ENCODE measurements around the gene MIB2. TPM values are rescaled to one million over a fixed set of nuclear protein-coding genes. Genes with fewer than 3 reads are reported as not detected.
"Not testable (repeated sequence)": the region's sequence is repeated elsewhere in the genome, so short reads cannot be mapped to it uniquely, and the experiment has no call there.

Gene MIB2
- polyA plus RNA-seq, 3 donors, result 5.4 to 65.7 (median 5.6) TPM

DNA sequence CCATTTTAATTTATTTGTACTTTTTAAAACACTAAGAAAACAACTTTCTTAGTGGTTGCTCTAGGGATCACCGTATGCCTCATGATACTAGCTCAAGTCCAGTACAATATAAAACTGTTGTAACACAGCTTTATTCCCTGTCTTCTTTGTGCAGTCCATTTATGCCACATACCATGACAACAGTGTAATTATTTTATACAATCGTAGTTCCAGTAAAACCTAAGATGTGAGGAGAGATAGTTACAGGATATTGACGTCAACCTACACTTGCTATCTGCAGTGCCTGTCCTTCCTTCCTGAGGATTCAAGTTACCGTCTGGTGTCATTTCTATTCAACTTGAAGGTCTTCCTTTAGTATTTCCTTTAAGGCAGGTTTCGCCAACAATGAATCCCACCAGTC lies 31.0 kb downstream of the MIB2 start:
- H3K36me3 Mint-ChIP-seq, result peaks cover 44 to 55% of the 10 kb centered on the region in 2 donors
- H3K9me3 Mint-ChIP-seq; H3K27me3 Mint-ChIP-seq (ENCODE audit: low read depth in 3 of 3); H3K79me2 ChIP-seq (ENCODE audit: insufficient read depth, low read length); H3K4me1 ChIP-seq (ENCODE audit: control insufficient read depth in 1 of 2, insufficient read depth in 2 of 2, low read length in 2 of 2); H3K4me1 Mint-ChIP-seq; H2AFZ ChIP-seq (ENCODE audit: insufficient read depth, low read depth, low read length, poor library complexity, severe bottlenecking); H3K9ac ChIP-seq (ENCODE audit: insufficient read depth, low read length, poor library complexity, severe bottlenecking); H3K27me3 ChIP-seq (ENCODE audit: control insufficient read depth in 2 of 2, insufficient read depth in 2 of 2, low read length in 2 of 2); H3K4me2 ChIP-seq (replicated peaks; ENCODE audit: extremely low read depth, low read length, poor library complexity, severe bottlenecking); H3K4me3 ChIP-seq (replicated peaks in 1 of 3; ENCODE audit: low read depth in 2 of 3, low read length in 3 of 3); H3K27ac ChIP-seq (ENCODE audit: low read depth in 1 of 2, low read length in 2 of 2); intact Hi-C loops (cut with micrococcal nuclease); H3K9me3 ChIP-seq (replicated peaks in 1 of 2; ENCODE audit: control insufficient read depth in 1 of 2, insufficient read depth in 1 of 2, low read length in 2 of 2); H3K4me3 Mint-ChIP-seq; DNase-seq; H4K20me1 ChIP-seq (ENCODE audit: insufficient read depth, low read length); H3K27ac Mint-ChIP-seq: not testable (repeated sequence)
- WGBS (ENCODE audit: insufficient coverage), result no CpG with 5 or more reads among the region's 5 CpGs
- peaks cover 31 to 49% of the 10 kb centered on the region in 2 donors for H3K36me3 ChIP-seq (replicated peaks in 1 of 2; ENCODE audit: control insufficient read depth in 1 of 2, insufficient read depth in 2 of 2, low read length in 2 of 2)

- H3K27ac ChIP-seq (ENCODE audit: low read depth in 1 of 2, low read length in 2 of 2); H3K4me3 Mint-ChIP-seq; H3K4me3 ChIP-seq (replicated peaks in 1 of 3; ENCODE audit: low read depth in 2 of 3, low read length in 3 of 3); H3K79me2 ChIP-seq (ENCODE audit: insufficient read depth, low read length); H3K27me3 Mint-ChIP-seq (ENCODE audit: low read depth in 3 of 3); H3K27me3 ChIP-seq (ENCODE audit: control insufficient read depth in 2 of 2, insufficient read depth in 2 of 2, low read length in 2 of 2); H3K4me1 ChIP-seq (ENCODE audit: control insufficient read depth in 1 of 2, insufficient read depth in 2 of 2, low read length in 2 of 2); H3K4me2 ChIP-seq (replicated peaks; ENCODE audit: extremely low read depth, low read length, poor library complexity, severe bottlenecking); DNase-seq; H2AFZ ChIP-seq (ENCODE audit: insufficient read depth, low read depth, low read length, poor library complexity, severe bottlenecking); H3K4me1 Mint-ChIP-seq; H3K9ac ChIP-seq (ENCODE audit: insufficient read depth, low read length, poor library complexity, severe bottlenecking); H3K9me3 ChIP-seq (replicated peaks in 1 of 2; ENCODE audit: control insufficient read depth in 1 of 2, insufficient read depth in 1 of 2, low read length in 2 of 2); H4K20me1 ChIP-seq (ENCODE audit: insufficient read depth, low read length); intact Hi-C loops (cut with micrococcal nuclease); H3K9me3 Mint-ChIP-seq: not testable (repeated sequence)
- peaks cover 57 to 69% of the 10 kb centered on the region in 2 donors for H3K36me3 Mint-ChIP-seq
- peak overlapping the region in 1 of 7 donors; percentile 27 for H3K27ac Mint-ChIP-seq
- 95% methylated on average over 7 of the region's 17 CpGs for WGBS (ENCODE audit: insufficient coverage)
- peaks cover 45 to 63% of the 10 kb centered on the region in 2 donors for H3K36me3 ChIP-seq (replicated peaks in 1 of 2; ENCODE audit: control insufficient read depth in 1 of 2, insufficient read depth in 2 of 2, low read length in 2 of 2)
Observed at GRCh38 chr1:1647567-1648241, 32.4 kb downstream of the MIB2 start.

GRCh38 chr1:1648265-1648664 lies 33.0 kb downstream of the MIB2 start:
- DNase-seq; H3K4me1 ChIP-seq (ENCODE audit: control insufficient read depth in 1 of 2, insufficient read depth in 2 of 2, low read length in 2 of 2); H3K9ac ChIP-seq (ENCODE audit: insufficient read depth, low read length, poor library complexity, severe bottlenecking); H3K27me3 Mint-ChIP-seq (ENCODE audit: low read depth in 3 of 3); H3K79me2 ChIP-seq (ENCODE audit: insufficient read depth, low read length); H3K27ac Mint-ChIP-seq; H4K20me1 ChIP-seq (ENCODE audit: insufficient read depth, low read length); H3K9me3 Mint-ChIP-seq; H3K4me3 ChIP-seq (replicated peaks in 1 of 3; ENCODE audit: low read depth in 2 of 3, low read length in 3 of 3); intact Hi-C loops (cut with micrococcal nuclease); H3K4me2 ChIP-seq (replicated peaks; ENCODE audit: extremely low read depth, low read length, poor library complexity, severe bottlenecking); H3K9me3 ChIP-seq (replicated peaks in 1 of 2; ENCODE audit: control insufficient read depth in 1 of 2, insufficient read depth in 1 of 2, low read length in 2 of 2); H3K27me3 ChIP-seq (ENCODE audit: control insufficient read depth in 2 of 2, insufficient read depth in 2 of 2, low read length in 2 of 2); H3K4me1 Mint-ChIP-seq; H3K27ac ChIP-seq (ENCODE audit: low read depth in 1 of 2, low read length in 2 of 2); H3K4me3 Mint-ChIP-seq; H2AFZ ChIP-seq (ENCODE audit: insufficient read depth, low read depth, low read length, poor library complexity, severe bottlenecking): not testable (repeated sequence)
- peaks cover 46 to 69% of the 10 kb centered on the region in 2 donors for H3K36me3 ChIP-seq (replicated peaks in 1 of 2; ENCODE audit: control insufficient read depth in 1 of 2, insufficient read depth in 2 of 2, low read length in 2 of 2)
- H3K36me3 Mint-ChIP-seq, result peaks cover 58 to 74% of the 10 kb centered on the region in 2 donors
- WGBS (ENCODE audit: insufficient coverage), result 97% methylated on average over 11 of the region's 11 CpGs
